HG02852 (cell line): ENCODE data around the gene LAP3.
"Not testable (repeated sequence)": the region's sequence is repeated elsewhere in the genome, so short reads cannot be mapped to it uniquely, and the experiment has no call there.

Experiments used
- ATAC-seq: cut with Tn5 transposase; IDR thresholded peaks from one replicate; pipeline ENCODE4 v1.9.1; 2021; ENCODE audit warnings: mild to moderate bottlenecking, moderate library complexity; ENCODE audit not compliant: unreplicated experiment

The LAP3 gene

GRCh38 chr4:17576932-17577664 is at the start of gene LAP3:
TSS of gene LAP3 (plus strand) at chr4:17577198. CDS start at chr4:17577466, 268 bp downstream.
- peak; percentile 83 for ATAC-seq

GRCh38 chr4:17528551-17529165 is 48.3 kb upstream of the LAP3 start:
- ATAC-seq = no peak

- ATAC-seq = no peak
These were observed 45.3 kb upstream of the LAP3 start for GRCh38 chr4:17531538-17532285.

GRCh38 chr4:17534705-17535104 is 42.3 kb upstream of the LAP3 start:
- no peak for ATAC-seq

- no peak for ATAC-seq
These were observed 41.8 kb upstream of the LAP3 start for GRCh38 chr4:17535242-17535641.

- ATAC-seq = no peak
These were observed 41.1 kb upstream of the LAP3 start for GRCh38 chr4:17535906-17536305.

GRCh38 chr4:17537060-17537459 is 39.9 kb upstream of the LAP3 start:
- ATAC-seq = not testable (repeated sequence)

- no peak for ATAC-seq
These were observed 32.8 kb upstream of the LAP3 start for GRCh38 chr4:17544205-17544604.

- no peak for ATAC-seq
These were observed 32.2 kb upstream of the LAP3 start for GRCh38 chr4:17544831-17545234.

- ATAC-seq = no peak
These were observed 31.4 kb upstream of the LAP3 start for GRCh38 chr4:17545374-17546140.

- ATAC-seq = no peak
These were observed 30.8 kb upstream of the LAP3 start for GRCh38 chr4:17546222-17546621.

- no peak for ATAC-seq
These were observed 30.3 kb upstream of the LAP3 start for GRCh38 chr4:17546678-17547077.

- ATAC-seq = no peak
These were observed 26.4 kb upstream of the LAP3 start for GRCh38 chr4:17550549-17550948.

GRCh38 chr4:17552427-17552826 is 24.6 kb upstream of the LAP3 start:
- ATAC-seq = no peak

GRCh38 chr4:17554568-17554967 is 22.4 kb upstream of the LAP3 start:
- ATAC-seq = no peak

- no peak for ATAC-seq
These were observed 20.5 kb upstream of the LAP3 start for GRCh38 chr4:17556498-17556897.

- no peak for ATAC-seq
These were observed 19.1 kb upstream of the LAP3 start for GRCh38 chr4:17557880-17558279.

GRCh38 chr4:17558941-17559708 is 17.9 kb upstream of the LAP3 start:
- ATAC-seq = no peak

- no peak for ATAC-seq
These were observed 17.3 kb upstream of the LAP3 start for GRCh38 chr4:17559709-17560048.

- ATAC-seq = no peak
These were observed 16.8 kb upstream of the LAP3 start for GRCh38 chr4:17560065-17560673.
